NCI-H226 (cell line): ENCODE measurements around the gene ZCCHC18.
"Not testable (repeated sequence)": the region's sequence is repeated elsewhere in the genome, so short reads cannot be mapped to it uniquely, and the experiment has no call there.

Source experiments
- DNase-seq: peaks from one replicate; pipeline ENCODE4 v3.0.0-alpha.2; 2015

Gene ZCCHC18

DNA sequence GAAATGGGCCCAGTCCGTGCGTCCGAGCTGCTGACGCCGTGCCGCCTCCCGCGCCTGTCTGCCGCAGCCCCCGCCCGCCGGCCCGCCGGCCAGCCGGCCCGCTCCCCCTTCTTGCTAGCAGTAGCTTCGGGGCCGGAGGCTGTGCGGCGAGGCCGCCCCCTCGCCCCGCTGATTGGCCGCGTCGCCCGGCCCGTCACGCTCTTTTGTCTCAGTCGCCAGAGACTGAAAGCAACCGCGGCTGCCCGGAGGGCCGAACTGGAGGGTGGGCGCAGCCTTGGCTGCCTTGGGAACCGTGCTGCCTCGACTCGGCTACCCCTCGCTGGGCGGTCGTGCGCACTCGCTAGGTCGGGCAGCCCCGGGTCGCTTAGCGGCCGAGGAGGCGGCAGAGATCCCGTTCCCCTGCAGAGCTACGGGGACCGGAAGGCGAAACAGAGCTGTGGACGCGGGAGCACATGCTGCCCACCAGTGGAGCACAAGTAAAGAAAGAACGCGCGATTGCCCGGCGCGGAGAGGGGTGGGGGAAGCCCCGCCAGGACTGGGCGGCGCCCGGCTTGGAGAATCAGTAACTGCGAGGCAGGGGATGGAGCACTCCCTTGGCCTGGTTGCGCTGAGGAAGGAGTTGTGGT is at the start of gene ZCCHC18:
Gene ZCCHC18 (plus strand): TSS at position 198 of the 626 bp plus-strand sequence. CDS start 1,589 bp downstream, outside the sequence.
- peak; percentile 20 for DNase-seq

DNA sequence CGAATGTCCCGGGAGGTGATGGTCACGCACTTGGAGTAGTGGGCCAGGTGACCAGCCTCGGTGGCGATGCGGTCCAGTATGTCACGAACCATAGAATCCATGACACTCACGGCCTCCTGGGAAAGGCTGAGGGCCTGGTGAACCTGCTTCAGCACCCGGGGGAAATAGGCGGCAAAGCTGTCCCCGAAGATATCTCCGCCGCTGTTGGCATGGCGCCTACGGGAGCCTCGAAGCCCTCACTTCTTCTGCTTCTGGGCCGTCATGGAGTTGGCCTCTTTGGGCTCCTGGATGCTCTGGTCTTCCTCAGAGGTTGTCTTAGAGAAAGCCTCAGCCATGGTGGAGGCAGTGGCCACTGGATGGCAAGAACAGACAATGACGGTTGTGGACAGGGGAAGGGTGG is 49.7 kb upstream of the ZCCHC18 start:
- not testable (repeated sequence) for DNase-seq

- DNase-seq, result not testable (repeated sequence)
These were observed 36.4 kb upstream of the ZCCHC18 start, which contains the start of gene TMSB15C for GRCh38 chrX:104075778-104076445. TSS of gene TMSB15C (minus strand) at chrX:104076236.

DNA sequence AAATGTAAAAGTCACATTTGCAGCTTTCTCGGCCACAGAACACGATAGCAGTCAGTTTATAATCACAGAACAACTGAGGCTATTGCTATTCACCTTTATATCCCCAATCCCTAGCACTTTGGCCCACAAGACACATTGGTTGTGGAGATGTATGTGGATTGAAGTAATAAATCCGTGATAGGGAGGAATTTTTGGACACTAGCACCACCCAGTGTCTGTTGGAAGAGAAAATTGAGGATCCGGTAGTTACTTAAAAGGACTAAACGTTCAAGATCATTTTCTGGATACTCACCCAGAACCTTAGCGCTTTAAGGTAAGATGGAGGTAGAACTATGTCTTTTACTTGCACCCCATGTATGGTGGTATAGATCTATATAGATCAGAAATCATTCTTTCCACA is 34.5 kb upstream of the ZCCHC18 start:
- not testable (repeated sequence) for DNase-seq

DNA sequence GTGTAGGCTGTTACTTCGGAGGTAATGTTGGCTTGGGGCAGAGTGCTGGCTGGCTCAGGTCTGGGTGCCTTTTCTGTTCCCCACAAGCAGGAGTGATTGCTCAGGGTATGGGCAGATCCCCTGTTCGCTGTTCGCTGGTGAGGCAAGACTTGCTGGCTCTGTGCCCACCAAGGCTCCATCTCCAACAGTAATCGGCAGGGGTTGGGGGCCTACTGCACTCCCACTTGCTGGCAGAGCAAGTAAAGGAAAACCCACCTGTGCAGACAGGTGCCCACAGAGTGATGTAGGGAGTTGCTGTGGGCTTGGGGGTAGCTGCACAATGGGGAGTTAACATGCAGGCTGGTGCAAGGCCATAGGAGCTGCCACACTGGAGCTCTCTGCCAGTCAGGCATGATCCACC is 28.3 kb upstream of the ZCCHC18 start:
- no peak for DNase-seq

DNA sequence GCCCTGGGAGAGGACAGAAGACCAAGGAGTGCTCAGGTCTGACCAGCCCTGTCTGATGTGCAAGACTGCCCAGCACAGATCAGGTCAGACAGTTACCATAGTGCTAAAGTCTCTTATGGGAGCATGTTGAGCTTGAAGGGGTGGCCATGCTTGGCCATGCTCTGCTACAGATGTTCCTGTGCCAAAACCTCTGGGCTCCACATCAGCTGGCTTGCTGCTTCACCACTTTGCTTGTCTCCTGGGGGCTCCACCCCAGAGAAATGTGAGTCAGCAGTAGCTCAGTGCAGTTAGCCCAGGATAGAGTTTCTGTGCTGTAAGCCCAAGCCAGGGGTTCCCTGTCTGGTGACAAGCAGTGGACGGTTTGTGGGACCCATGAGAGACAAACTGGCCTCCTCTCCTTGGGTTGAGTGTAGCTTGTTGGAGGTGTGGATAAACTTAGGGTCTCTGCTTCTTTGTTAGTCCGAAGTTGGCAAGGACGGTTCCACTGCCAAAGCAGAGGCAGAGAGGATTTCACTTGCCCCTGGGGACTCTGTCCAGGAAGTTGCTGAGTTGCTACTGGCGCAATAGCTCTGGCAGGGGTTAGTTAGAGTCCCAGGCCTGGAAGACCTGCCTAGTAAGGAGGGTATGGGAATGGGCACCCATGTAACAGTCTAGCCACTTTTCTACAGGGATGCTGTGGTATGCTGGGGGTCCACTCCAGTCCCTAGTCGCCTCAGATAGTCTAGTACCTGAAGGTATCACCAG is 27.6 kb upstream of the ZCCHC18 start:
- no peak for DNase-seq

DNA sequence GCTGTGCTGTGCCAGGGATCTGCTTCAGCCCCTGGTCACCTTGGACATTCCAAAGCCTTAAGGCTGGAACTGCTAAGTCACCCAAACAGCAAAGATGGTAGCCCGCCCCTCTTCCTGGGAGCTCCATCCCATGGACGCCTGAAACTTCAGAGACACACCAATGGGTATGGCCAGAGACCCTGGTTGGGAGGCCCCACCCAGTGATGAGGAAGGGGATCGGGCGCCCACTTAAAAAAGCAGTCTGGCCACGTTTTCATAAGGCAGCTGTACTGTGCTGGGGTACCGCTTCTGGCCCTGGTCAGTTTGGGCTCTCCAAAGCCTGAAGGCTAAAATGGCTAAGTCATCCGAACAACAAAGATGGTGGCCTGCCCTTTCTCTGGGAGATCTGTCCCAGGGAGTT is 26.8 kb upstream of the ZCCHC18 start:
- DNase-seq, result no peak

DNA sequence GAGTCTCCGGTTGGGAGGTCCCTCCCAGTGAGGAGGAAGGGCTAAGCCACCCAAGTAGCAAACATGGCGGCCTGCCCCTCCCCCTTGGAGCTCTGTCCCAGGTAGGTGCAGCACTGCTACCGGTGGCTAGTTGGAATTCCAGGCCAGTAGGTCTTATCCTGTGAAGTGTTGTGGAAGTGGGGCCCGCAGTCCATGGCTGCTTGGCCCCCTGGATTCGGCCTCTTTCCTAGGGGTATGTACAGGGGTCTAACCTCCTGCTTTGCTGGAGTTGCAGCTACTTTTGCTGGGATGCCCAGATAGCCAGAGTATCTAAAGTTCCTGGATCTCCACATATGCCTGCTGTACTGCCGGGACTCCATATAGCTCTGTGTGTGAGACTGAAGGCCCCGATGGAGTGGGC is 26.4 kb upstream of the ZCCHC18 start:
- no peak for DNase-seq

- peak; percentile 7 for DNase-seq
These were observed 14.0 kb upstream of the ZCCHC18 start for GRCh38 chrX:104098151-104098808.

DNA sequence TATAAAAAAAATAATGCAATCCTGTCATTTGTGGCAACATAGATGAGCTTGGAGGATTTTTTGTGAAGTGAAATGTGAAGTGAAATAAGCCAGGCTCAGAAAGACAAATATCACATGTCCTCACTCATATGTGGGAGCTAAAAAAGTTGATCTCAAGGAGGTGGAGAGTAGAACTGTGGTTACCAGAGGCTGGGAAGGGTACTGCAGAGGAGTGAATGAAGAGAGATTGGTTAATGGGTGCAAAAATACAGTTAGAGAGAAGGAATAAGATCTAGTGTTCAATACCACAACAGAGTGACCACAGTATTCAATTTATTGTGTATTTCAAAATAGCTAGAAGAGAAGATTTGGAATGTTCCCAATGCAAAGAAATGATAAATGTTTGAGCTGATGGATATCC is 13.4 kb upstream of the ZCCHC18 start:
- DNase-seq, result no peak

GRCh38 chrX:104104676-104105075 is 7.6 kb upstream of the ZCCHC18 start:
- no peak for DNase-seq

DNA sequence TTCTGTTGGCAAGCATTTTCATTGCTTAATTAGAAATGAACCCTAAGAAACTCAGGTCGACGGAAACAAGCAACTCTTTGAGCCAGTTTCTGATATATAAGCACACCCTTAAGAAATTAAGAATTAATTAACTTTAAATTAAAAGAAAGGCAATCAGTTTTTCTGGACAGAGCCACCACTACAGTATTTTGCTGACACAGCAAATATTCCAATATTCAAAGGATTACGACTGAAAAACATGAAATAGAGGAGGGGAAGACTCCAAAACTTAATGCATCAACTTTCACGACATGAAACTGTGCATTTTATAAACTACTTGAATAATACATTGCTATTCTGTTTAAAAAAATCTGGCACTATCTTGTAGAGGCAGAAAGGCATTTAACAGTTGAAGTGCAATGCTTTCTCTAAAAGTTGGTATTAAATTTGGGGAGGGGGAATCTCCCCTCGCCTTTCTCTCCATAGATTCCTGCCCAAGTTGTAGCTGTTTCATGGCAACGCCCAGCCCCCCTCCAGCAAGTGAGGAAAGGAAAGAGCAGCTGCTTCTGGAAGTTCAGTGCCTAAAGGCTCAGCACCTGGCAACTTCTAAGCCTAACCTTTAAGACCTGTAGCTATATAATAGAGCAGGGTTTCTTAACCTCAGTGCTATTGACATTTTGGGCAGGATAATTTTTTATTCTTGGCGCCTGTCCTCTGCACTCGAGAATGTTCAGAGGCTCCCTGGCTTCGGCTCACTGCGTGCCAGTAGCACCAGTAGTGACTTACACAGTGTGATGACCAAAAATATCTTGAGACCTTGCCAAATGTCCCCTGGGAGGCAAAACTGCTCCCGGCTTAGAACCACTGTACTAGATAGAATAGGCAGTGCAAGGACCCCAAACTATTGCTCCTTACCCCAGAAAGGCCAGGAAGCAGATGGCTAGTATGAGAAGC is 6.7 kb upstream of the ZCCHC18 start:
- DNase-seq, result no peak

- no peak for DNase-seq
These were observed 3.4 kb upstream of the ZCCHC18 start for GRCh38 chrX:104108955-104109354.

- not testable (repeated sequence) for DNase-seq
These were observed 1.7 kb upstream of the ZCCHC18 start for GRCh38 chrX:104110491-104111240.

DNA sequence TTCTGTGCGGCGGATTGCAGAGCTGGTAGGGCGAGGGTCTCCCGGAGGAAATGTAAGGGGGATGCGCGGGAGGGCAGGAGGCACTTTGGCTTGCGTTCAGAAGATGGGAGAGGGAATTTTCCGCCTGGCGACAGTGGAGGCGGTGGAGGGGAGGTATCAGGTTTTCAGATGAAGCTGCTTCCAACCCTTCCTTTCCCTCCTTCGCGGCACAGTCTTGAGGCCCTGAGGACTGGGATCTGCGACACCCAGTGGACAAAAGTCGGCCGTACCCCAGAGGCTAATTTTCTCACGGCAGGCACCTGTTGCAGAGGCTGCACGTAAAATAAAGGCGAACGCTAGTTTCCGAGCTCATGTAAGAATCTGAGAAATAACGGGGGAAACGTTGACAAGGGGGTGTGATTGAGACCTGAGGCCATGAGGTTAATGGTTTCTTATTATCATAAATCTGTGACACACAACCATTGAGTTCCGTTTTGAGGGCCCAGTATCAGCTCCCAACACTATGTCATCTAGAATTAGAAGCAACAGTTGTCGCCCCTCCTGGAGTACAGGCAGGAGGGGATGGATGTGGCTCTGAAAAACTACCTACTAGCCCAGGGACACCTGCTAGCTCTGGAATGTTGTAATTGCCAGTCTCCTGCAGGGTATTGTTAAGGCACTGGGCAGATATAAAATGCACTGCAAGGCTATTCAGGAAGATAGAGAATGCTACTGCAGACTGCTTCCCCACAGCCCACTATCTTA is 1.1 kb downstream of the ZCCHC18 start:
- peak; percentile 16 for DNase-seq

- DNase-seq, result no peak
These were observed 5.4 kb downstream of the ZCCHC18 start for GRCh38 chrX:104117759-104118158.

DNA sequence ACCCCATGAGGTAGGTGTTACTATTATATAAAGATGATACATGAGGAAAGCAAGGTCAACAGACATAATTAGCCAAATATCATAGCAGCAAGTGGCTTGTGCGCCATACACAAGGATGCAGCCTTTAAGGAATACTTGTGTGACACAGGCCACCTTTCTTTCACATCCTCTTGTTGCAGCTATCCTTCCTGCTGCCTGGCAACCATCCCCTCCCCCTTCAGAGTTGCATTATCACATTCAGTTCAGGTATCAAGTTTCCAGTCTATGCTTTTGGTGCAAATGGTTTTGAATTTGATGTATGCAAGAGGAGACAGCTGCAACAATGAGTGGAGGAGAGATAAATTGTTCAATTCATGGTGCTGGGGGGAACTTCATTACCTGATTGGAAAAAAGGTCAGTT is 6.4 kb downstream of the ZCCHC18 start:
- DNase-seq, result no peak

- DNase-seq, result no peak
These were observed 10.5 kb downstream of the ZCCHC18 start for GRCh38 chrX:104122829-104123228.

- DNase-seq, result no peak
These were observed 14.5 kb downstream of the ZCCHC18 start for GRCh38 chrX:104126856-104127255.

DNA sequence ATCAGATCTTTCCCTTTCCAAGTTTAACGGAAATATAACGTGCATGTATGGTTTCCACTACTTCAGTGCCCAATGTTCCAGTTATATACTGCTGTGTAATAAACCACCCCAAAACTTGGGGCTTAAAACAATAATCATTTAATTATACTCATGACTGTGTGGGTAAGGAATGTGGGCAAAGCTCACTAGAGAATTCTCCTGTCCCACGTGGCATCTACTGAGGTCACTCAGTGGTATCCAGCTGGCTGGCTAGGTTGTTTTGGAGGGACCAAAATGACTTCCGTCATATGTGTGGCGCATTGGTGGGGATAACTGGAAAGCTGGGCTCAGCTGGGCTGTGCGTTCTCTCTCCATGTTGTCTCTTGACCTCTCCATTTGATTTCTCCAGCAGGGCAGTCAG is 18.5 kb downstream of the ZCCHC18 start:
- no peak for DNase-seq
